GM18498 (cell line): ENCODE results near the gene HOXC5.

ENCODE experiments used
- ATAC-seq: cut with Tn5 transposase; IDR thresholded peaks from one replicate; pipeline ENCODE4 v1.9.1; 2021; ENCODE audit warnings: mild to moderate bottlenecking, moderate library complexity; ENCODE audit not compliant: unreplicated experiment

Gene HOXC5

GRCh38 chr12:54019091-54019811, 13.6 kb upstream of the HOXC5 start:
- ATAC-seq: no peak

GRCh38 chr12:54019924-54020590, 12.8 kb upstream of the HOXC5 start:
- no peak for ATAC-seq

- no peak for ATAC-seq
These were observed 12.1 kb upstream of the HOXC5 start for GRCh38 chr12:54020591-54021405.

GRCh38 chr12:54021432-54022013, 11.3 kb upstream of the HOXC5 start:
- ATAC-seq: no peak

GRCh38 chr12:54022960-54023884, 9.6 kb upstream of the HOXC5 start:
- ATAC-seq: no peak

- no peak for ATAC-seq
These were observed 8.7 kb upstream of the HOXC5 start for GRCh38 chr12:54024127-54024526.

GRCh38 chr12:54024581-54025305, 8.1 kb upstream of the HOXC5 start:
- no peak for ATAC-seq

GRCh38 chr12:54025499-54026405, 7.1 kb upstream of the HOXC5 start:
- no peak for ATAC-seq

- no peak for ATAC-seq
These were observed 6.0 kb upstream of the HOXC5 start for GRCh38 chr12:54026640-54027441.

- no peak for ATAC-seq
These were observed 5.4 kb upstream of the HOXC5 start for GRCh38 chr12:54027442-54027786.

- no peak for ATAC-seq
These were observed 4.3 kb upstream of the HOXC5 start, which contains the start of gene HOXC6 for GRCh38 chr12:54028314-54029201. TSS of gene HOXC6 (plus strand) at chr12:54028440. CDS start at chr12:54028522, 82 bp downstream.

- no peak for ATAC-seq
These were observed 3.1 kb upstream of the HOXC5 start for GRCh38 chr12:54029529-54030441.

GRCh38 chr12:54030442-54030801, 2.4 kb upstream of the HOXC5 start:
- no peak for ATAC-seq

GRCh38 chr12:54030889-54031471, 1.9 kb upstream of the HOXC5 start:
- no peak for ATAC-seq

- no peak for ATAC-seq
These were observed 1.4 kb upstream of the HOXC5 start for GRCh38 chr12:54031480-54031879.
